ENCODE data around the gene SMG6. TPM values are rescaled to one million over a fixed set of nuclear protein-coding genes. Genes with fewer than 3 reads are reported as not detected.

The SMG6 gene
- total and polyA plus RNA-seq, 2 of the 4 experiments (the other 2 are of a cell fraction) = 16.3 to 30.3 TPM

DNA sequence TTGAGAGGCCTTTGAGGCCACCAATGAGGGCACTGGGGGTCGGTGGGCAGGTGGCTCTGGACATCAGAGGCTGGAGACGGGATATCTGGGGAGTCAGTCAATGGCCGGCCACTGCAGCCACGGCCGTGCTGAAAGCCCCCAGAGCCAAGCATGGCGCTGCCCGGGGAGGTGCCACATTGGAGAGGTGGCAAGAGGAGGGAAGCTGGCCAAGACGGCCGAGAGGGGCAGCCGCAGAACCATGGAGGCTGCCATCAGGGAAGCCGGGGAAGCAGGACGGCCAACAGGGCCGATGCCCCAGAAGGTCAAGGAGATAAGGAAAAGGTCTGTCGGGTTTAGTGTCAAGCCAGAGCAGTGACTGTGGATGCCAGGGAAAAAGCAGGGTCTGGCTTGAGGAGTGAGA is 288.3 kb downstream of the SMG6 start:
- Histone ChIP-seq H3K9me1 (ENCODE audit: insufficient read depth, low read length) (no peaks in the 10 kb centered on the region), H4K5ac (ENCODE audit: low read depth, low read length) (no peak overlapping the region), H2BK120ac (ENCODE audit: low read depth, low read length) (no peak overlapping the region), H2AFZ (replicated peaks; ENCODE audit: low read length, poor library complexity) (peak overlapping the region; percentile 32), H2AK5ac (ENCODE audit: low read depth, low read length) (no peak overlapping the region), H3K14ac (replicated peaks; ENCODE audit: low read depth, low read length) (no peak overlapping the region), H3K27me3 (ENCODE audit: control insufficient read depth, insufficient read depth, low read length) (peaks cover 59% of the 10 kb centered on the region), H4K20me1 (ENCODE audit: insufficient read depth, low read length) (no peaks in the 10 kb centered on the region; the same call in 1 of the 2 replicates), H3K36me3 (ENCODE audit: control insufficient read depth, insufficient read depth, low read length) (no peaks in the 10 kb centered on the region), H3K4ac (ENCODE audit: low read depth, low read length) (no peak overlapping the region), H3K79me1 (ENCODE audit: low read depth in 1 of 2, low read length in 2 of 2) (no peaks in the 10 kb centered on the region), H4K91ac (ENCODE audit: insufficient read depth, low read depth, low read length) (no peak overlapping the region), H2BK5ac (ENCODE audit: low read depth, low read length, poor library complexity, severe bottlenecking) (no peak overlapping the region), H2BK15ac (ENCODE audit: low read depth, low read length) (no peak overlapping the region), H3K4me2 (ENCODE audit: low read depth, low read length) (no peak overlapping the region), H3K56ac (ENCODE audit: extremely low read depth, insufficient read depth, low read length) (no peak overlapping the region), H3K9me3 (ENCODE audit: control insufficient read depth, insufficient read depth, low read length) (peaks cover 2% of the 10 kb centered on the region; the same call in 1 of the 2 replicates), H3K27ac (ENCODE audit: insufficient read depth, low read length) (no peak overlapping the region), H3K9ac (ENCODE audit: low read depth, low read length) (no peak overlapping the region), H2BK20ac (ENCODE audit: low read depth, low read length) (no peak overlapping the region), H3K23ac (ENCODE audit: low read depth, low read length) (no peak overlapping the region), H3K4me1 (ENCODE audit: control insufficient read depth, insufficient read depth, low read length) (peaks cover 8% of the 10 kb centered on the region; the same call in 1 of the 2 replicates), H3K18ac (ENCODE audit: low read depth, low read length) (no peak overlapping the region), H4K8ac (ENCODE audit: low read depth in 2 of 2, low read length in 2 of 2) (no peak overlapping the region), H3K4me3 (ENCODE audit: insufficient read depth, low read depth, low read length) (no peak overlapping the region), H2AK9ac (replicated peaks; ENCODE audit: low read depth, low read length, poor library complexity) (peak overlapping the region; percentile 15)
- dilution Hi-C loops (cut with HindIII; ENCODE audit: low sequenced_read_pairs, unreplicated experiment) = no loop called here
- no peak for TF ChIP-seq SMC3 (IDR thresholded peaks at IDR 0.05; ENCODE audit: low read depth, low read length)
- no peak for TF ChIP-seq FOS (IDR thresholded peaks at IDR 0.05; ENCODE audit: low read depth, low read length)
- no peak for TF ChIP-seq RFX5 (IDR thresholded peaks at IDR 0.05; ENCODE audit: low read depth, low read length)
- no peak for TF ChIP-seq CEBPB (IDR thresholded peaks at IDR 0.05; ENCODE audit: low read depth, low read length)
- no peak for TF ChIP-seq CHD1 (IDR thresholded peaks at IDR 0.05; ENCODE audit: low read depth, low read length)
- TF ChIP-seq MXI1 (IDR thresholded peaks at IDR 0.05; ENCODE audit: borderline replicate concordance, low read depth, low read length) = no peak
- TF ChIP-seq, protein P1, sequence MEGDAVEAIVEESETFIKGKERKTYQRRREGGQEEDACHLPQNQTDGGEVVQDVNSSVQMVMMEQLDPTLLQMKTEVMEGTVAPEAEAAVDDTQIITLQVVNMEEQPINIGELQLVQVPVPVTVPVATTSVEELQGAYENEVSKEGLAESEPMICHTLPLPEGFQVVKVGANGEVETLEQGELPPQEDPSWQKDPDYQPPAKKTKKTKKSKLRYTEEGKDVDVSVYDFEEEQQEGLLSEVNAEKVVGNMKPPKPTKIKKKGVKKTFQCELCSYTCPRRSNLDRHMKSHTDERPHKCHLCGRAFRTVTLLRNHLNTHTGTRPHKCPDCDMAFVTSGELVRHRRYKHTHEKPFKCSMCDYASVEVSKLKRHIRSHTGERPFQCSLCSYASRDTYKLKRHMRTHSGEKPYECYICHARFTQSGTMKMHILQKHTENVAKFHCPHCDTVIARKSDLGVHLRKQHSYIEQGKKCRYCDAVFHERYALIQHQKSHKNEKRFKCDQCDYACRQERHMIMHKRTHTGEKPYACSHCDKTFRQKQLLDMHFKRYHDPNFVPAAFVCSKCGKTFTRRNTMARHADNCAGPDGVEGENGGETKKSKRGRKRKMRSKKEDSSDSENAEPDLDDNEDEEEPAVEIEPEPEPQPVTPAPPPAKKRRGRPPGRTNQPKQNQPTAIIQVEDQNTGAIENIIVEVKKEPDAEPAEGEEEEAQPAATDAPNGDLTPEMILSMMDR (conservative IDR thresholded peaks at IDR 0.05; ENCODE audit: low read depth, low read length) = no peak
- no peak for TF ChIP-seq ELK1 (IDR thresholded peaks at IDR 0.05; ENCODE audit: borderline replicate concordance, low read depth, low read length)
- TF ChIP-seq NFE2L2 (IDR thresholded peaks at IDR 0.05; ENCODE audit: low read depth, low read length) = no peak
- no peak for TF ChIP-seq BHLHE40 (IDR thresholded peaks at IDR 0.05; ENCODE audit: low read depth, low read length)
- TF ChIP-seq RAD21 (IDR thresholded peaks at IDR 0.05; ENCODE audit: low read length) = no peak
- TF ChIP-seq POLR2A (IDR thresholded peaks at IDR 0.05; ENCODE audit: low read depth, low read length) = no peak
- TF ChIP-seq RCOR1 (IDR thresholded peaks at IDR 0.05; ENCODE audit: insufficient replicate concordance, low read length) = no peak
- DNase-seq = no peak
- WGBS, 2 experiments (ENCODE audit: extremely low coverage in 2 of 2, insufficient read length in 1 of 2) = 59% methylated on average over 12 of the region's 14 CpGs; no CpG with 5 or more reads in 1 of the 2 experiments
- in situ Hi-C loops (cut with MboI; ENCODE audit: low sequenced_read_pairs) = no loop called here
- ATAC-seq (ENCODE audit: low read depth) = no peak
- CTCF ChIA-PET = no interaction called here
- intact Hi-C loops (cut with micrococcal nuclease) = no loop called here
- no TSS peak for BruUV-seq (replicated peaks)
- POLR2A ChIA-PET (ENCODE audit: unreplicated experiment) = no interaction called here
